Cardiac muscle cell (in vitro differentiated cells and primary cell): ENCODE results near the gene RAB40C. TPM values are rescaled to one million over a fixed set of nuclear protein-coding genes. Genes with fewer than 3 reads are reported as not detected.

Source experiments
- DNase-seq, 2 donors: peaks; one replicate each; pipeline versions ENCODE4 v3.0.0 to v3.0.0-alpha.2; 2010 to 2017; ENCODE audit warnings: low read depth in 1 of 2, low spot score in 1 of 2
- H3K27ac ChIP-seq: fragments of 200-600 bp; sonication (generic); 2 replicates; pipeline ENCODE4 v1.5.1; 2016
- H3K27me3 ChIP-seq: fragments of 200-600 bp; sonication (generic); 2 replicates; pipeline ENCODE4 v1.6.0; 2016; ENCODE audit warnings: control low read depth
- H3K36me3 ChIP-seq: fragments of 200-600 bp; sonication (generic); 2 replicates; pipeline ENCODE4 v1.5.1; 2016; ENCODE audit warnings: control low read depth
- H3K4me1 ChIP-seq: fragments of 200-600 bp; sonication (generic); 2 replicates; pipeline ENCODE4 v1.8.1; 2017; ENCODE audit warnings: low read depth, mild to moderate bottlenecking, mixed run types
- H3K4me3 ChIP-seq: fragments of 200-600 bp; sonication (generic); 2 replicates; pipeline ENCODE4 v1.5.1; 2016; ENCODE audit warnings: mild to moderate bottlenecking
- H3K9me3 ChIP-seq: fragments of 200-600 bp; sonication (generic); 2 replicates; pipeline ENCODE4 v1.5.1; 2017; ENCODE audit warnings: low read depth, mild to moderate bottlenecking, control low read depth
- CTCF ChIP-seq: IDR thresholded peaks from 2 replicates; pipeline ENCODE4 v1.5.1; 2012; ENCODE audit warnings: low read depth, mild to moderate bottlenecking, low read length
- polyA plus RNA-seq: library from polyadenylated mRNA; unstranded; fragments of >200 nt; fragmentation: Nextera tagmentation; extraction: Ambion mirVana; gene quantifications from 2 replicates; pipeline ENCODE4 v1.2.1, GENCODE V29; 2016
- total RNA-seq: library from RNA; depleted of rRNA; stranded (reverse); fragments of >200 nt; gene quantifications from 2 replicates; pipeline ENCODE4 v1.2.3, GENCODE V29; 2016

Gene RAB40C
- total and polyA plus RNA-seq, 2 experiments from 2014 or later: 30.8 to 45.9 TPM

- Histone ChIP-seq H3K4me3 (no peak overlapping the region), H3K27me3 (no peaks in the 10 kb centered on the region), H3K4me1 (peaks cover 23% of the 10 kb centered on the region), H3K36me3 (peaks cover 12% of the 10 kb centered on the region), H3K27ac (no peak overlapping the region), H3K9me3 (no peaks in the 10 kb centered on the region)
- no peak for TF ChIP-seq CTCF
- no peak for DNase-seq
Observed at GRCh38 chr16:631808-632358, 42.0 kb downstream of the RAB40C start.

GRCh38 chr16:632486-633335 is 42.8 kb downstream of the RAB40C start:
- peaks cover 28% of the 10 kb centered on the region for H3K4me1 ChIP-seq
- H3K27ac ChIP-seq: no peak overlapping the region
- no peak for DNase-seq
- no peak for TF ChIP-seq CTCF
- H3K27me3 ChIP-seq: no peaks in the 10 kb centered on the region
- no peaks in the 10 kb centered on the region for H3K9me3 ChIP-seq
- no peak overlapping the region for H3K4me3 ChIP-seq
- H3K36me3 ChIP-seq: peaks cover 9% of the 10 kb centered on the region

GRCh38 chr16:633336-634050 is 43.6 kb downstream of the RAB40C start:
- peaks cover 36% of the 10 kb centered on the region for H3K4me1 ChIP-seq
- no peak for TF ChIP-seq CTCF
- H3K36me3 ChIP-seq: peaks cover 9% of the 10 kb centered on the region
- no peak overlapping the region for H3K27ac ChIP-seq
- no peaks in the 10 kb centered on the region for H3K9me3 ChIP-seq
- DNase-seq: no peak
- H3K27me3 ChIP-seq: no peaks in the 10 kb centered on the region
- no peak overlapping the region for H3K4me3 ChIP-seq

GRCh38 chr16:634051-634670 is 44.3 kb downstream of the RAB40C start:
- H3K4me3 ChIP-seq: no peak overlapping the region
- H3K9me3 ChIP-seq: no peaks in the 10 kb centered on the region
- peaks cover 9% of the 10 kb centered on the region for H3K36me3 ChIP-seq
- peaks cover 35% of the 10 kb centered on the region for H3K4me1 ChIP-seq
- no peak for DNase-seq
- no peaks in the 10 kb centered on the region for H3K27me3 ChIP-seq
- H3K27ac ChIP-seq: no peak overlapping the region
- TF ChIP-seq CTCF: no peak

- Histone ChIP-seq H3K27ac (no peak overlapping the region), H3K36me3 (peaks cover 9% of the 10 kb centered on the region), H3K27me3 (no peaks in the 10 kb centered on the region), H3K4me1 (peaks cover 27% of the 10 kb centered on the region), H3K4me3 (no peak overlapping the region), H3K9me3 (no peaks in the 10 kb centered on the region)
- no peak for DNase-seq
- TF ChIP-seq CTCF: no peak
Observed at GRCh38 chr16:634996-635395, 45.1 kb downstream of the RAB40C start.
